Adrenal gland (tissue), 12 donors: ENCODE results near the gene OAT. TPM values are rescaled to one million over a fixed set of nuclear protein-coding genes. Genes with fewer than 3 reads are reported as not detected.

Experiments
- DNase-seq, 7 donors: peaks; one replicate each; pipeline ENCODE4 v3.0.0-alpha.2; 2019 to 2020
- H3K27ac ChIP-seq, 5 donors: fragments of 200-600 bp; sonication (generic) in 4 of 5; 1 replicate in 3 of 5; 2 replicates in 2 of 5; pipeline versions ENCODE4 v1.5.1 to v1.8.0; 2016 to 2020; ENCODE audit warnings: mild to moderate bottlenecking in 1 of 5
- H3K27me3 ChIP-seq: fragments of 200-600 bp; 2 replicates; pipeline ENCODE4 v1.8.0; 2021
- H3K36me3 ChIP-seq, 2 donors: fragments of 200-600 bp; replicated peaks in 1 of 2; 1 replicate in 1 of 2; 2 replicates in 1 of 2; pipeline versions ENCODE4 v1.5.1 to v1.8.0; 2018 to 2022
- H3K4me1 ChIP-seq, 2 donors: fragments of 200-600 bp; replicated peaks in 1 of 2; 1 replicate in 1 of 2; 2 replicates in 1 of 2; pipeline versions ENCODE4 v1.5.1 to v1.8.0; 2018 to 2021
- H3K4me3 ChIP-seq, 4 donors: fragments of 200-600 bp; sonication (generic) in 3 of 4; one replicate each; pipeline ENCODE4 v1.5.1; 2016 to 2018
- H3K9me3 ChIP-seq, 3 donors: fragments of 200-600 bp; sonication (generic) in 1 of 3; replicated peaks in 1 of 3; 1 replicate in 2 of 3; 2 replicates in 1 of 3; pipeline versions ENCODE4 v1.5.1 to v1.8.0; 2016 to 2021
- POLR2A ChIP-seq, 2 donors: fragments of 450-650 bp; IDR thresholded peaks; one replicate each; pipeline ENCODE4 v1.6.1; 2017; ENCODE audit warnings: antibody characterized with exemption in 2 of 2, mild to moderate bottlenecking in 2 of 2, moderate library complexity in 1 of 2
- WGBS, 4 donors: extraction: QIAGEN DNeasy Blood & Tissue Kit in 2 of 4; methylation state at CpG; one replicate each; pipeline versions ENCODE4 v1.1.5 to v1.1.7; 2013 to 2017; 5-methylcytosine and 5-hydroxymethylcytosine counted together
- intact Hi-C, 2 donors: fragments of 100-400 bp; cut with DNase I; formaldehyde crosslinking; loops; one replicate each; pipeline versions ENCODE4 v1.14.1 to v1.15.0; 2022 to 2023
- polyA plus RNA-seq, 3 donors: library from polyadenylated mRNA; stranded (reverse); fragments of 200-250 nt in 2 of 3; fragments of 350-450 nt in 1 of 3; fragmentation: Illumina TruSeq in 1 of 3; extraction: RNeasy Lipid Tissue Mini Kit (QIAGEN cat#74804) in 1 of 3; gene quantifications; one replicate each; pipeline ENCODE4 v1.2.3, GENCODE V29; 2013 to 2014
- total RNA-seq, 9 donors: library from RNA; depleted of rRNA in 4 of 9; stranded (reverse); fragments of >200 nt in 4 of 9; fragments of 120-200 nt in 1 of 9; fragmentation: NEBNext Ultra II Directional in 1 of 9; extraction: Animal tissue kit (Norgen Biotek cat#: 25700) in 1 of 9; gene quantifications; one replicate each; pipeline versions ENCODE4 v1.1.0 to v1.2.4, GENCODE V29; 2013 to 2023
- TF ChIP-seq, protein P1 (sequence below), 6 experiments: fragments of 450-650 bp in 4 of 6; fragments of 200-600 bp in 2 of 6; sonication (generic) in 1 of 6; IDR thresholded peaks; 1 replicate in 5 of 6; 2 replicates in 1 of 6; pipeline versions ENCODE4 v1.5.1 to v1.8.0; 2016 to 2021; ENCODE audit warnings: antibody characterized with exemption in 6 of 6, mild to moderate bottlenecking in 2 of 6, moderate library complexity in 1 of 6
- donor health status: healthy with polysubstance abuse.
- donor health status: Bipolar disorder and iron deficiency.
- donor health status: DM: yes; HTN: yes; CAD: no.
- donor health status: DM: no; HTN: no; CAD: no.
- donor health status: DM: no; HTN: no; CAD: no.
- donor health status: DM: yes; HTN: yes; CAD: no.

Gene OAT
- total and polyA plus RNA-seq, 12 donors, result 39.7 to 244 (median 159) TPM

DNA sequence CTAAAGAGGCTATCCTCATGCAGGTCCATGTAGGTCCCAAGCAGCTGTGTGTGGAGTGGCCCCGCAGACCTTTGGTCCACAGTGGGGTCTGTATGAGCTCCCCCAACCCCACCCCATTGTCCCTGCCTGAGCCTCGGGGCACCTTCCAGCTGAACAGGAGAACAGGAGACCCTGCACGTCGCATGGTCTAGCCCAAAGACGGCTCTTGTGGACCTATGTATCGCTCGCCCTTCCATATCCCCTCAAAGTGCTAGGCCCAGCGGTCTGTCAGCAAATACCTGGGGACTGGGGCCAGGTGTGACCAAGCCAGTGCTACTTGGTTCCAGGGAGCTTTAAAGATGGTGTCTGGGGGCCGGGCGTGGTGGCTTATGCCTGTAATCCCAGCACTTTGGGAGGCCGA lies 43.0 kb downstream of the OAT start:
- no peak overlapping the region for H3K27ac ChIP-seq
- intact Hi-C loops, result no loop called here
- WGBS, 4 donors, result 87 to 93% (median 89%) methylated on average over 3 to 11 of the region's 11 CpGs
- no peak for TF ChIP-seq POLR2A (IDR thresholded peaks at IDR 0.05)
- TF ChIP-seq, protein P1, sequence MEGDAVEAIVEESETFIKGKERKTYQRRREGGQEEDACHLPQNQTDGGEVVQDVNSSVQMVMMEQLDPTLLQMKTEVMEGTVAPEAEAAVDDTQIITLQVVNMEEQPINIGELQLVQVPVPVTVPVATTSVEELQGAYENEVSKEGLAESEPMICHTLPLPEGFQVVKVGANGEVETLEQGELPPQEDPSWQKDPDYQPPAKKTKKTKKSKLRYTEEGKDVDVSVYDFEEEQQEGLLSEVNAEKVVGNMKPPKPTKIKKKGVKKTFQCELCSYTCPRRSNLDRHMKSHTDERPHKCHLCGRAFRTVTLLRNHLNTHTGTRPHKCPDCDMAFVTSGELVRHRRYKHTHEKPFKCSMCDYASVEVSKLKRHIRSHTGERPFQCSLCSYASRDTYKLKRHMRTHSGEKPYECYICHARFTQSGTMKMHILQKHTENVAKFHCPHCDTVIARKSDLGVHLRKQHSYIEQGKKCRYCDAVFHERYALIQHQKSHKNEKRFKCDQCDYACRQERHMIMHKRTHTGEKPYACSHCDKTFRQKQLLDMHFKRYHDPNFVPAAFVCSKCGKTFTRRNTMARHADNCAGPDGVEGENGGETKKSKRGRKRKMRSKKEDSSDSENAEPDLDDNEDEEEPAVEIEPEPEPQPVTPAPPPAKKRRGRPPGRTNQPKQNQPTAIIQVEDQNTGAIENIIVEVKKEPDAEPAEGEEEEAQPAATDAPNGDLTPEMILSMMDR (IDR thresholded peaks at IDR 0.05), result no peak
- no peaks in the 10 kb centered on the region for H3K27me3 ChIP-seq
- no peak overlapping the region for H3K4me3 ChIP-seq
- DNase-seq, result no peak
- no peaks in the 10 kb centered on the region for H3K4me1 ChIP-seq
- no peaks in the 10 kb centered on the region for H3K9me3 ChIP-seq
- H3K36me3 ChIP-seq, result no peaks in the 10 kb centered on the region

GRCh38 chr10:124375353-124375614 lies 43.4 kb downstream of the OAT start:
- no peak for DNase-seq
- WGBS, 4 donors, result 80 to 95% (median 89%) methylated on average over 2 to 5 of the region's 5 CpGs
- Histone ChIP-seq H3K4me3 (no peak overlapping the region), H3K4me1 (no peaks in the 10 kb centered on the region), H3K36me3 (no peaks in the 10 kb centered on the region), H3K9me3 (no peaks in the 10 kb centered on the region), H3K27me3 (no peaks in the 10 kb centered on the region), H3K27ac (no peak overlapping the region)
- intact Hi-C loops, result no loop called here
- TF ChIP-seq, protein P1 (IDR thresholded peaks at IDR 0.05), result no peak
- no peak for TF ChIP-seq POLR2A (IDR thresholded peaks at IDR 0.05)

GRCh38 chr10:124374535-124375352 lies 44.0 kb downstream of the OAT start:
- Histone ChIP-seq H3K27me3 (no peaks in the 10 kb centered on the region), H3K36me3 (no peaks in the 10 kb centered on the region), H3K4me1 (no peaks in the 10 kb centered on the region), H3K9me3 (no peaks in the 10 kb centered on the region), H3K27ac (no peak overlapping the region), H3K4me3 (no peak overlapping the region)
- TF ChIP-seq POLR2A (IDR thresholded peaks at IDR 0.05), result no peak
- TF ChIP-seq, protein P1 (IDR thresholded peaks at IDR 0.05), result no peak
- intact Hi-C loops, result no loop called here
- DNase-seq, result no peak
- 72 to 85% (median 77%) methylated on average over 14 of the region's 14 CpGs for WGBS, 4 donors

- DNase-seq, result no peak
- no peak overlapping the region for H3K4me3 ChIP-seq
- WGBS, 4 donors, result 63 to 75% (median 71%) methylated on average over 4 of the region's 4 CpGs
- H3K27ac ChIP-seq, result no peak overlapping the region
- no peaks in the 10 kb centered on the region for H3K36me3 ChIP-seq
- H3K27me3 ChIP-seq, result no peaks in the 10 kb centered on the region
- H3K9me3 ChIP-seq, result no peaks in the 10 kb centered on the region
- TF ChIP-seq POLR2A (IDR thresholded peaks at IDR 0.05), result no peak
- TF ChIP-seq, protein P1 (IDR thresholded peaks at IDR 0.05), result no peak
- intact Hi-C loops, result no loop called here
- H3K4me1 ChIP-seq, result no peaks in the 10 kb centered on the region
Observed at GRCh38 chr10:124372899-124373298, 45.8 kb downstream of the OAT start.
